T-helper 1 cell treated with Interleukin-12 subunit alpha and Interleukin-12 subunit beta and Interleukin-4 antibody, amounts not matched to agents 30 μg/mL and 1 μg/mL, for 36 hours (primary cell): Measurements from ENCODE around the gene AP1AR.
"Not testable (repeated sequence)": the region's sequence is repeated elsewhere in the genome, so short reads cannot be mapped to it uniquely, and the experiment has no call there.

ENCODE experiments used
- H3K27ac Mint-ChIP-seq: one replicate; pipeline ENCODE4 v1.8.0; 2021; ENCODE audit warnings: mild to moderate bottlenecking, mixed read lengths
- H3K27me3 Mint-ChIP-seq: one replicate; pipeline ENCODE4 v1.8.0; 2021; ENCODE audit warnings: low read depth, mixed read lengths
- H3K36me3 Mint-ChIP-seq: one replicate; pipeline ENCODE4 v1.8.0; 2021; ENCODE audit warnings: low read depth, mixed read lengths
- H3K4me1 Mint-ChIP-seq: one replicate; pipeline ENCODE4 v1.8.0; 2021; ENCODE audit warnings: low read depth, mixed read lengths
- H3K4me3 Mint-ChIP-seq: one replicate; pipeline ENCODE4 v1.8.0; 2021; ENCODE audit warnings: mild to moderate bottlenecking, moderate library complexity, mixed read lengths
- H3K9me3 Mint-ChIP-seq: one replicate; pipeline ENCODE4 v1.8.0; 2021; ENCODE audit warnings: mixed read lengths

AP1AR gene

DNA sequence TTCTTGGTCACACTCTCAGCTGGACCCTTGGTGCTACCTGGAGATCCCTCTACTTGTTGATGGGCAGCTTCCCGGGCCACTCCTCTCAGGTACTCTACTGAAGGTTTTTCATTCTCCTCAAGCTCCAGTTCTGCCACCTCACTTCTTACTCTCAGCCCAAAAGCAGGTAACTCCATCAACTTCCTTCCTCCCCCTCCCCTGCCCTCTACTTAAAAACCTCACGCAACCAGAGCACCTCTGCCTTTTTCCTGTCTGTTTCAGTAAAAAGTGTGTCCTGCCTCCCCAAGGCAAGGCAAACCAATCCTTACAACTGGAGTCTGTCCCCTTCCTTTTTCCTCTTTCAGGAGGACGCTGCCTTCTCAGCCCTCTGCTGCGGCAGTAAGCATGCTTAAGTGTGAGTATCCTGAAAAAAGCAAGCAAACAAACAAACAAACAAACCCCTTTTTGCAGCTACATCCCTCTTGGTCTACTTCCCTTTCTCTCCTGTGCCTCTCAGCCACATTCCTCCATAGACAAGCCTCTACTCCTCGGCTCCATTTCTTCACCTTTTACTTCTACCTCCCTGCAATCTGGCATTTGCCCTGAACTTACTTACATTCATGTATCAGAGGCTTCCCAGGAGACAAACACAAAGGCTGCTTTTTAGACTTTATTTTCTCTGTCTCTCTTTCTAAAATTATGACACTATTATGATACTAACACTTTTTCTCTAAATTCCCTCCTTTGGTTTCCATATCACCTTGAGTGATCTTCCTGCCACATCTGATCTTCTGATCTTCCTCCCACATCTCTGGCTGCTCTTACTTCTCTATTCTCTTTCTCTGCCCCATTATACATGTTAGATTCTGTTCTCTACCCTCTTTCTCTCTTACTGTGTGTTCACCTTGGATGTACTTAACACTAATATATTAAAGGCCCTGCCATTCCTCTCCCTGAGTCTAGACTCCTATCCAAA is 71.0 kb downstream of the AP1AR start:
- no peaks in the 10 kb centered on the region for H3K27me3 Mint-ChIP-seq
- H3K4me3 Mint-ChIP-seq: no peak overlapping the region
- no peak overlapping the region for H3K27ac Mint-ChIP-seq
- peaks cover 29% of the 10 kb centered on the region for H3K4me1 Mint-ChIP-seq
- H3K9me3 Mint-ChIP-seq: no peaks in the 10 kb centered on the region
- peaks cover 13% of the 10 kb centered on the region for H3K36me3 Mint-ChIP-seq

DNA sequence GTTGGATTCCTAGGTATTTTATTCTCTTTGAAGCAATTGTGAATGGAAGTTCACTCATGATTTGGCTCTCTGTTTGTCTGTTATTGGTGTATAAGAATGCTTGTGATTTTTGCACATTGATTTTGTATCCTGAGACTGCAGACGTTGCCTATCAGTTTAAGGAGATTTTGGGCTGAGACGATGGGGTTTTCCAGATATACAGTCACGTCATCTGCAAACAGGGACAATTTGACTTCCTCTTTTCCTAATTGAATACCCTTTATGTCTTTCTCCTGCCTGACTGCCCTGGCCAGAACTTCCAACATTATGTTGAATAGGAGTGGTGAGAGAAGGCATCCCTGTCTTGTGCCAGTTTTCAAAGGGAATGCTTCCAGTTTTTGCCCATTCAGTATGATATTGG is 73.9 kb downstream of the AP1AR start:
- not testable (repeated sequence) for H3K27me3 Mint-ChIP-seq, H3K4me3 Mint-ChIP-seq, H3K9me3 Mint-ChIP-seq, H3K27ac Mint-ChIP-seq
- H3K4me1 Mint-ChIP-seq: peaks cover 23% of the 10 kb centered on the region
- H3K36me3 Mint-ChIP-seq: peaks cover 19% of the 10 kb centered on the region

DNA sequence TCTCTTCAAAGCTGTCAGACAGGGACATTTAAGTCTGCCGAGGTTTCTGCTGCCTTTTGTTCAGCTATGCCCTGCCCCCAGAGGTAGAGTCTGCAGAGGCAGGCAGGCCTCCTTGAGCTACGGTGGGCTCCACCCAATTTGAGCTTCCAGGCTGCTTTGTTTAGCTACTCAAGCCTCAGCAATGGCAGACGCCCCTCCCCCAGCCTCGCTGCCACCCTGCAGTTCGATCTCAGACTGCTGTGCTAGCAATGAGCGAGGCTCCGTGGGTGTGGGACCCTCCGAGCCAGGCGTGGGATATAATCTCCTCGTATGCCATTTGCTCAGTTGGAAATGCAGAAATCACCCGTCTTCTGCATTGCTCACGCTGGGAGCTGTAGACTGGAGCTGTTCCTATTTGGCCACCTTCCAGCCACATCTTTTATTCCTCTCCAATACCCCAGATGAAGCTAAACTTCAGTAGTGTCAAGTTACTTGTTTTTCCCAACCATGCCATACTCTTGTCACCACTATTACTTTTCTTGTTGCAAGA is 77.7 kb downstream of the AP1AR start:
- H3K4me1 Mint-ChIP-seq: peaks cover 25% of the 10 kb centered on the region

DNA sequence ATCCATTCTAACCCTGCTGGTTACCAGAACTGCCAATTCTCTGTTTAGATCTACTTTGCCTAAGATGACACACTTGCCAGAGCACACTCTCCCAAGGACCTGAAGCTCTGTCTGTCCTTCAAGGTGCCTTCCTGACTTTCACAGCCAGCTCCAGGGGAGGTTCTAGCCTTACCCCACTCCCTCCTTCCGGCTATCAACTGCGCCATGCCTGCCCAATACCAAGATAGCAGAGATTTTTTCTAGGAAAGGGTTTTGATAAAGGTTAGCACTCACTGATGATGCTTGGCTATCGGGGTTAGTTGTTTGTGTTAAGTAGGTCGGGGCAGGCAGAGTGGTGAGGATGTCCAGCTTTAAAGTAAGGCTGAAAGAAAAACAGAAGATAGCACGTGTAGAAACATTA is 79.9 kb downstream of the AP1AR start:
- Mint-ChIP-seq H3K4me1 (peaks cover 29% of the 10 kb centered on the region), H3K9me3 (no peaks in the 10 kb centered on the region), H3K36me3 (peaks cover 21% of the 10 kb centered on the region), H3K27me3 (no peaks in the 10 kb centered on the region), H3K27ac (no peak overlapping the region), H3K4me3 (no peak overlapping the region)

More for the DNA sequence above, 77.7 kb downstream of the AP1AR start:
- Mint-ChIP-seq H3K4me3 (peak overlapping the region; percentile 16), H3K27ac (peak overlapping the region; percentile 21), H3K36me3 (peaks cover 20% of the 10 kb centered on the region)
- H3K27me3 Mint-ChIP-seq, H3K9me3 Mint-ChIP-seq: not testable (repeated sequence)

DNA sequence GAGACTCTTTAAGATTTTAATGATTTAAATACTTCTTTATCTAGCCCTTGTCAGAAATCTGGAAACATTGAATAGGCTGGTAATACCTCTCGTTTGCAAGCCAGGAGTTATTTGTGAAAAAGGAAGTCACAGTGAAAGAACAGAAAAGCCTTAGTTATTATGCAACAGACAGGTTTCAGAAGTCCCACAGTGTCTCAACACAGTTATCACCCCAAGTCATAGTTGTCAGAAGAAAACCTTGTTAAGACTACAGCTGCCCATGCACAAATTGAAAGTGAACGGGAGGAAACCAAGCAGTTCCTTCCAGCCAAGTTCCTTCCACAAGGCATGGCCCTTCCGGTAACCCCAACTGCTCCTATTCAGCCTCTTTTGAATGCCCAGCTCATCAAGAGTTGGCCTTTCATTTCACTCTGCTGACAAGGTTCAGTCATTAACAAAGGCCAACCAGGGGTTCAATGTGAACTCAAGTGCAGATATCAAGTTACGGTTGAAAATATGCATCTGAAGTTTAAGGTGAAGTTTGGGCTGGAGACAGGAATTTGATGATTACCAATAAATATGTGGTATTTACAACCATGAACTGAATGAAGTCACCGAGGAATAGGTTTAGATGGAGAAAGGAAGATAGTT is 81.1 kb downstream of the AP1AR start:
- no peaks in the 10 kb centered on the region for H3K9me3 Mint-ChIP-seq
- H3K4me3 Mint-ChIP-seq: peak overlapping the region; percentile 24
- no peaks in the 10 kb centered on the region for H3K27me3 Mint-ChIP-seq
- H3K36me3 Mint-ChIP-seq: peaks cover 21% of the 10 kb centered on the region
- H3K4me1 Mint-ChIP-seq: peaks cover 22% of the 10 kb centered on the region
- no peak overlapping the region for H3K27ac Mint-ChIP-seq

DNA sequence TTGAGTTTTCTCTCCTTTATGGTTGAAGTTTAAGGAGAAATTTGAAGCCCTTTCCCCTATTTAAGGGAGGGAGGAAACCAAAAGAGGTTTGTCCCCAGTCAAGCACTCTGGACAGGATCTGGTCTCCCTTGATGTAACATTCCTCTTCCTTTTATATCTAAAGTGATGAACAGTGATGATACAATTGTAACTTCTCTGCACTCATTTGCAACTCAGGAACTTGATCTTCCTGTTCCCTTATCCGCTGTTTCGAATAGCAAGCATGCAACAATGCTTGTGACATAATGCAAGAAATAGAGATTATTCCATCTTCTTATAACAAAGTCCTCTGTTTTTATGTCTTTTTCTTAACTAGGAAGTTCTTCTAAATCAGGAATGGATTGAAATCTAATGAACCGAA is 83.9 kb downstream of the AP1AR start:
- Mint-ChIP-seq H3K4me1 (peaks cover 24% of the 10 kb centered on the region), H3K27me3 (no peaks in the 10 kb centered on the region), H3K4me3 (no peak overlapping the region), H3K36me3 (peaks cover 21% of the 10 kb centered on the region), H3K27ac (no peak overlapping the region), H3K9me3 (no peaks in the 10 kb centered on the region)

DNA sequence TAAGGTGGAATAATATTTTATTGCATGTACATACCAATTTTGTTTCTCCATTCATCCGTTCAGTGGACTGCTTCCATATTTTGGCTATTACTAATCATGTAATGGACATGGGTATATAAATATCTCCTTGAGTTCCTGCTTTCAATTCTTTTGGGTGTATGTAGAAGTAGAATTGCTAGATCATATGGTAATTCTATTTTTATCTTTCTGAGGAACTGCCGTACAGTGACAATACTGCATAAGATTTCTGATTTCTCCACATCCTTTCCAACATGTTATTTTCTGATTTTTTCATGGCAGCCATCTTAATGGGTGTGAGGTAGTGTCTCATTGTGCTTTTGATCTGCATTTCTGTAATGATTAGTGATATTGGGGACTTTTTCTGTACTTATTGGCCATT is 84.8 kb downstream of the AP1AR start:
- H3K27ac Mint-ChIP-seq: no peak overlapping the region
- no peaks in the 10 kb centered on the region for H3K27me3 Mint-ChIP-seq
- no peaks in the 10 kb centered on the region for H3K9me3 Mint-ChIP-seq
- no peak overlapping the region for H3K4me3 Mint-ChIP-seq
- peaks cover 28% of the 10 kb centered on the region for H3K4me1 Mint-ChIP-seq
- peaks cover 25% of the 10 kb centered on the region for H3K36me3 Mint-ChIP-seq

DNA sequence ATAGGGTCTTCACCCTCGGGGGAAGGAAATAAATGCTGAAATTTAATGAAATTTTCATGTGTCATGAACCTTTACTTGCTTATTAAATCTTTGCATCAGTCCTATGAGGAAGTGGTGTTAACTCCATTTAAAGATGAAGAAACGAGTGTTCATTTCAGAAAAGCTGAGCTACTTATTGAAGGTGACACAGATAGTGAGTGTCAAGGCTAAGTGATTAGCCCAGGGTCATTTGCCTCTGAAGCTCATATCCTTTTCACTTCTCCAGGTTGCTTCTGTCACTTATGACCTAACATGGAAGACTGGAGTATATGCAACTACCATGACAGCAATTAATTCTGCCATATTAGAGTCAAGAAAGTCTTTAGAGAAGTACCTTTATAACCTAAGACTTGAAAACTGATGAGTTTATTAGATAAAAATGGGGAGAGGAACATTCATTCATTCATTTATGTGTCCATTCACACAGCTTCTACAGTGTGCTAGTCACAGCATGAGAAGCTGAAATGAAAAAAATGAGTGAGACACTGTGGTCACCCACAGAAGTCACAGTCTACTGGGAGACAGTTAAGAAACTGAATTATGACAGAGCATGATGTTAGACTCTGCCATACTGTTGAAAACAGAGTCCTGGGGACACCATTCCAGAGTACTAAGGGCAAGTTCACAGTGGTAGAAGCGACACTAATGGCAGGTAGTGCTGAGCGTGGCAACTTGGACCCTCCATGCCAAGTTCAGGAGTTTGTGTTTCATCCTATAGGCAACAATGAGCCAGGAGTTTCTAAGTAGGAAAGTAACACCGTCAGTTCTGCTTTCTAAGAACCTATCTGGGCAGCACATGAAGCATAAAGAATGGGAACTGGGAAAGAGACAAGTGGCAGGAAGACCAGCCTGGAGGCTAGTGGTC is 86.9 kb downstream of the AP1AR start:
- Mint-ChIP-seq H3K4me3 (no peak overlapping the region), H3K36me3 (peaks cover 23% of the 10 kb centered on the region), H3K4me1 (peaks cover 33% of the 10 kb centered on the region), H3K27me3 (no peaks in the 10 kb centered on the region), H3K9me3 (no peaks in the 10 kb centered on the region), H3K27ac (peak overlapping the region; percentile 80)
